ENCODE results near the gene PSPN.
"Not testable (repeated sequence)": the region's sequence is repeated elsewhere in the genome, so short reads cannot be mapped to it uniquely, and the experiment has no call there.

Gene PSPN

GRCh38 chr19:6373096-6373812 is 2.5 kb downstream of the PSPN start:
- DNase-seq: peak; percentile 97

DNA sequence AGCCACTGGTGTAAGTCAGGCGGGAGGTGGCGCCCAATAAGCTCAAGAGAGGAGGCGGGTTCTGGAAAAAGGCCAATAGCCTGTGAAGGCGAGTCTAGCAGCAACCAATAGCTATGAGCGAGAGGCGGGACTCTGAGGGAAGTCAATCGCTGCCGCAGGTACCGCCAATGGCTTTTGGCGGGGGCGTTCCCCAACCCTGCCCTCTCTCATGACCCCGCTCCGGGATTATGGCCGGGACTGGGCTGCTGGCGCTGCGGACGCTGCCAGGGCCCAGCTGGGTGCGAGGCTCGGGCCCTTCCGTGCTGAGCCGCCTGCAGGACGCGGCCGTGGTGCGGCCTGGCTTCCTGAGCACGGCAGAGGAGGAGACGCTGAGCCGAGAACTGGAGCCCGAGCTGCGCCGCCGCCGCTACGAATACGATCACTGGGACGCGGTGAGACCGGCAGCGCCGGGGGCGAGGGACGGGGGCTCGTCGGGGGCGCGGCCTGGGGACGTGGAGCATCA is 3.1 kb downstream of the PSPN start, which contains the start of gene ALKBH7:
TSS of gene ALKBH7 (plus strand) at position 201 of the 502 bp plus-strand sequence. CDS start at position 228, 27 bp downstream.
- DNase-seq: peak; percentile 100

DNA sequence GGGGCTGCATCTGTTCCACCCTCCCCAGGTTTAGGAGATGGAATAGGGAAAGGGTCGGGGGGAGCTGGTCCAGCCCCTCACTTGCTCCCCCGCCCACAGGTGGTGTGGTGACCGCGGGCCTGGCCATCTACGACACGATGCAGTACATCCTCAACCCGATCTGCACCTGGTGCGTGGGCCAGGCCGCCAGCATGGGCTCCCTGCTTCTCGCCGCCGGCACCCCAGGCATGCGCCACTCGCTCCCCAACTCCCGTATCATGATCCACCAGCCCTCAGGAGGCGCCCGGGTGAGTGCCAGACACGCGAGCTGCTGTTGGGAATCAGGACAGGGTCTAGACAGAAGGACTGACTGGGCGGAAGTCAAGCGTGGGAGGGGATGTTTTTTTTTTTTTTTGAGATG is 11.4 kb downstream of the PSPN start:
- no peak for DNase-seq

GRCh38 chr19:6362351-6362801 is 13.4 kb downstream of the PSPN start:
- DNase-seq: no peak

DNA sequence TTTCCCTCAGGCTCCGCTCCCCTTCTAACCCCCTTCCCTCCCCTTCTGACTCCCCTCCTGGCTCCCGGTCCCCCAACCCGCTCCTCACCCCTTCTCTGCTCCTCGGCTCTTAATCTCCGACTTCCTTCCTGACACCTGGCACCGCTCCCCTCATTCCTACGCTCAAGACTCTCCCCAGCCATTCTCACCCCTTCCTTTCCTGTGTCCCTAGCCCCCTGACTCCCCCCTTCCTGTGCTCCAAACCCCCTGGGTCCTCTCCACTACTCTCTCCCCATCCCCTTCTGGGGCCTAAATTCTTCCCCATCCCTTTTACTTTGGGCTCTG is 13.7 kb downstream of the PSPN start:
- no peak for DNase-seq

DNA sequence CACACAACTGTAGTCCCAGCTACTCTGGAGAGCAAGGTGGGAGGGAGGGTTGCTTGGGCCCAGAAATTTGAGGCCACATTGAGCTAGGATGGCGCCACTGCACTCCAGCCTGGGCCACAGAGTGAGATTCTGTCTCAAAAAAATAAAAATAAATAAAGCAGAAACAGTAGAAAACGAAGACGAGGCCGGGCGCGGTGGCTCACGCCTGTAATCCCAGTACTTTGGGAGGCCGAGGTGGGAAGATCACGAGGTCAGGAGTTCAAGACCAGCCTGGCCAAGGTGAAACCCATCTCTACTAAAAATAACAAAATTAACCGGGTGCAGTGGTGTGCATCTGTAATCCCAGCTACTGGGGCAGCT is 14.9 kb downstream of the PSPN start:
- DNase-seq: not testable (repeated sequence)

DNA sequence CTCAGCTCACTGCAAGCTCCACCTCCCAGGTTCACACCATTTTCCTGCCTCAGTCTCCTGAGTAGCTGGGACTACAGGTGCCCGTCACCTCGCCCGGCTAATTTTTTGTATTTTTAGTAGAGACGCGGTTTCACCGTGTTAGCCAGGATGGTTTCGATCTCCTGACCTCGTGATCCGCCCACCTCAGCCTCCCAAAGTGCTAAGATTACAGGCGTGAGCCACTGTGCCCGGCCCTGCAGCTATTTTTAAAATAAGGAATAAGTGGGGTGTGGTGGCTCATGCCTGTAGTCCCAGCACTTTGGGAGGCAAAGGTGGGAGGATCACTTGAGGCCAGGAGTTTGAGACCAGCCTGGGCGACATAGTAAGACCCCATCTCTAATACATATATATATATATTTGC is 15.3 kb downstream of the PSPN start:
- not testable (repeated sequence) for DNase-seq

- DNase-seq: no peak
These were observed 16.0 kb downstream of the PSPN start for GRCh38 chr19:6359568-6360341.

- DNase-seq: no peak
These were observed 17.7 kb downstream of the PSPN start for GRCh38 chr19:6358003-6358402.

DNA sequence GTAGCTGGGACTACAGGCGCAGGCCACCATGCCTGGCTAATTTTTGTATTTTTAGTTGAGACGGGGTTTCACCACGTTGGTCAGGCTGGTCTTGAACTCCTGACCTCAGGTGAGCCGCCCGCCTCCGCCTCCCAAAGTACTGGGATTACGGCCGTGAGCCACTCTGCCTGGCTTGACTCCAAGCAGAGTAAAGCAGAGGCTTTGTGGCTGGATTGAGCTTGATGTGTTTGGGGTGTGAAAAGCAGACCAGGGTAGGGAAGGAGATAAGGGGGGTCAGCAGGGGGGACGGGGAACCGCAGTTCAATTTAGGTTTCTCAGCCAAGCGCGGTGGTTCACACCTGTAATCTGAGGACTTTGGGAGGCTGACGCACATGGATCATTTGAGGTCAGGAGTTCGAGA is 18.6 kb downstream of the PSPN start:
- no peak for DNase-seq

DNA sequence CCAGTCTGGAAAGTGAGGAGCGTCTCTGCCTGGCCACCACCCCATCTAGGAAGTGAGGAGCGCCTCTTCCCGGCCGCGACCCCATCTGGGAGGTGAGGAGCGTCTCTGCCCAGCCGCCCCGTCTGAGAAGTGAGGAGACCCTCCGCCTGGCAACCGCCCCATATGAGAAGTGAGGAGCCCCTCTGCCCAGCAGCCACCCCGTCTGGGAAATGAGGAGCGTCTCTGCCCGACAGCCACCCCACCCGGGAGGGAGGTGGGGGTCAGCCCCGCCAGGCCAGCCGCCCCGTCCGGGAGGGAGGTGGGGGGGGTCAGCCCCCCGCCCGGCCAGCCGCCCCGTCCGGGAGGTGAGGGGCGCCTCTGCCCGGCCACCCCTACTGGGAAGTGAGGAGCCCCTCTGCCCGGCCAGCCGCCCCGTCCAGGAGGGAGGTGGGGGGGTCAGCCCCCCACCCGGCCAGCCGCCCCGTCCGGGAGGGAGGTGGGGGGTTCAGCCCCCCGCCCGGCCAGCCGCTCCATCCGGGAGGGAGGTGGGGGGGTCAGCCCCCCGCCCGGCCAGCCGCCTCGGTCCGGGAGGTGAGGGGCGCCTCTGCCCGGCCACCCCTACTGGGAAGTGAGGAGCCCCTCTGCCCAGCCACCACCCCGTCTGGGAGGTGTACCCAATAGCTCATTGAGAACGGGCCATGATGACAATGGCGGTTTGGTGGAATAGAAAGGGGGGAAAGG is 20.3 kb downstream of the PSPN start:
- DNase-seq: not testable (repeated sequence)

DNA sequence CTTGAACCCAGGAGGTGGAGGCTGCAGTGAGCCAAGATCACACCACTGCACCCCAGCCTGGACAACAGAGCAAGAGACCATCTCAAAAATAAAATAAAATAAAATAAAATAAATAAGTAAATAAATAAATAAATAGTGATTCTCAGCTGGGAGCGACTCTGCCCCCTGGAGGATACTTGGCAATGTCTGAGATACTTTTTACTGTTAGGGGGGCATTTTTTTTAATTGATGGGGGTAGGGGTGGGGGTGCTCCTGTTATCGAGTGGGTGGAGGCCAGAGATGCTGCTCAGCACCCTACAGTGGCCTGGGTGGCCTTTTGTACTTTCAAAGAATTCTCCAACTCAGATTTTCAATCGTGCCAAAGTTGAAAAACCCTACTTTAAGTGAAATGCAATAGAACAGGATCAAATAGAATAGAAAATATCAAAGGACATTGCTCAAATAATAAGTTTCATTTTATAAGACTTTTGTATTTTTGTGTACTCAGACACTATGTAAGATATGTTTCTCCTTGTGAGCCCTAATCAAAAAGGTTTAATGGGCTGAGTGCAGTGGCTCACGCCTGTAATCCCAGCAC is 21.5 kb downstream of the PSPN start:
- DNase-seq: no peak

- no peak for DNase-seq
These were observed 23.2 kb downstream of the PSPN start for GRCh38 chr19:6352381-6353165.

DNA sequence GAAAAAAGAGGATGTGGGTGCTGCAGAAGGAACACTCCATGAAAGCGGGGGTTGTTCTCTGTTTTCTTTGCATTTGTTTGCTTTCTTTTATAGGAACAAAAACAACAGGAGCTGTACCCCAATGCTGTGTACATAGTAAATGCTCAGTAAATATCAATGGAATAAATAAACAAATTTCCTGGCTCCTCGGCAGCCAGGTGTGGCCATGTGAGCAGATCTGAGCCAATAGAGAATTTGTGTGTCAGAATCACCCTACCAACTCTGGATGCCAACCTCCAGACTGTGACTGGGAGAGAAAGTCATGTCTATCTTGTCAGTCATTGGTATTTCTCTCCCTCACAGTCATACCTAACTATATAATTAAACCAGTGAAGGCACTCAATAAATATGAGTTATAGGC is 25.0 kb downstream of the PSPN start:
- DNase-seq: no peak

GRCh38 chr19:6349271-6349670 is 26.5 kb downstream of the PSPN start:
- not testable (repeated sequence) for DNase-seq

DNA sequence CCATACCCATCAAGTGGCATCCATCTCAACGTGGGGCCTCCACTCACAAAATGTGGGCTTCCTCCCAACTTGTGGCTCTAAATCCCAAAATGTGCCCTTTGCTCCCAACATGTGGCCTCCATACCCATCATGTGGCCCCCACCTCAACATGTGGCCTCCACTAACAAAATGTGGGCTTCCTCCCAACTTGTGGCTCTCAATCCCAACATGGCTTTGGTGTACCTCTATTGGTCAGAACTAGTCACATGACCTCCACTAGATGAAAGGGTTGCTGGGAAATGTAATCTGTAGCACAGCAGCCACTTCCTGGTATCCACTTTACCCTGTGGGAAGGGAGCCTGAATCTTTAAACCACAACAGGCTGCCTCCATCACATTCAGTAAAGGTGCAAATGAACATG is 32.3 kb downstream of the PSPN start:
- DNase-seq: no peak

DNA sequence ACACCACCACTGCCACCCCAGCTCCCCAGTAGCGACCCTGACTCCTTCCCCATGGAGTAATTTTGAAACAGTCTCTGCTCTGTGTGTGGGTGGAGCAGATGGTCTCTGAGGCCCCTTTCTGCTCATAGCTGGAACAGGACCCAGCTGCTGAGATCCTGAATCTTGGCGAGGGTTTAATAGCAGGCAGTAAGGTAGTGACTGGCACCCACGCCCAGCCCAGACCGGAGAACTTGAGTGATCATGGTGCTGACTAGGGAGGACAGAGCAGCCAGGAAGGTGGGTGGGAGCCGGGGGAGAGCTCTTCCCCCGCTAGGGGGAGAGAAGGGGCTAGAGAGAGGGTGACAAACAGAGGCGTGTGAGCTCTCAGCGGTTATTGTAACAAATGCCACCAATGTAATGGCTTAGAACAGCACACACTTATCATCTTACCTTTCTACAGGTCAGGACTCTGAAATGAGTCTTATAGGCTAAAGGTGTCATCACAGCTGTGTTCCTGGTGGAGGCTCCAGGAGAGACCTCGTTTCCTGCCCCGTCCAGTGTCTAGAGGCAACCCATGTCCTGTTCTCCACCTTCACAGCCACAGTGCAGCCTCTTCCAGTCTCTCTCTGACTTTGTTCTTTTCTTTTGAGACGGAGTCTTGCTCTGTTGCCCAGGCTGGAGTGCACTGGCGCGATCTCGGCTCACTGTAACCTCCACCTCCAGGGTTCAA is 35.1 kb downstream of the PSPN start:
- DNase-seq: no peak

DNA sequence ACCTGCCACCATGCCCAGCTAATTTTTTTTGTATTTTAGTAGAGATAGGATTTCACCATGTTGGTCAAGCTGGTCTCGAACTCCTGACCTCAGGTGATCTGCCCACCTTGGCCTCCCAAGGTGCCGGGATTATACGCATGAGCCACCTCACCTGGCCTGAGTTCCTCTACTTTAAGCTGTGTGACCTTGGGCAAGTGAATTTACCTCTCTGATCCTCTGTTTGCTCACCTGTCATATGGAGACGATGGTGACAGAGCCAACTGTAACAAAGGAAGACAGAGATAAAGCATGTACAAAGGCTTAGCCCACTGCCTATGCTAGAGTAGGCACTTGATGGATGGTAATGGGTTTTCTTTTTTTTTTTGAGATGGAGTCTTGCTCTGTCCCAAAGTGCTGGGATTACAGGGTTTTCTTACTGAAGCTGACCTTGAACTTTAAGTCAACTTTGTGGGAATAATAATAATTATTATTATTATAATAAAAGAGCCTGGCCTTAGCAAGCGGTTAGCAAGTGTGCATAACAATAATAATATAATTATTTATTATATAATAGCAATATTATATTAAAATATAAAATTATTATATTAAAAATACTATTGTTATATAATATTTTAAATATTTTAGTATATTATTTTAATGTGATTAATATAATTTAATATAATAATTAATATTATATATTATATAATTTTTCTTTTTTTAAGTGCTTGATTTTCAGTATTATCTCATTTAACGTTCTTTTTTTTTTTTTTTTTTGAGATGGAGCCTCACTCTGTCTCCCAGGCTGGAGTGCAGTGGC is 41.0 kb downstream of the PSPN start:
- DNase-seq: no peak

DNA sequence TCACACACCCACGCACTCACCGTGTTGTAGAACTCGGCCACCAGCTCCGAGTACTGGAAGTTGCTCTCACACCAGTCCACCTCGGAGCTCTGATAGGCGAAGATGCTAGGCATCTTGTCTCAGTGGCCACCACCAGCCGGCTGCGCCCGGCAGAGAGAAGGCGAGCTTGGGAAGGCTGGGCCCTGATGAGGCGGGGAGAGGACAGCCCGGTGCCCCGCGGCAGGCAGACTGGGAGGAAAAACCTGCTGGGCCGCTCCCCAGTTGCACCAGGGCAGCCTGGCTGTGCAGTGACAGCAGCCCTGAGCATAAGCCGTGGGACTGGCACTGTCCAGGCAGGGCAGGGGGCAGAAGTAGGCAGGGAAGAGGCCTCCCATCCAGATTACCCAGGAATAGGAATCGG is 42.3 kb downstream of the PSPN start, which contains the start of gene ACER1:
TSS of gene ACER1 (minus strand) at position 174 of the 400 bp plus-strand sequence. CDS start at position 113, 61 bp downstream.
- DNase-seq: no peak

DNA sequence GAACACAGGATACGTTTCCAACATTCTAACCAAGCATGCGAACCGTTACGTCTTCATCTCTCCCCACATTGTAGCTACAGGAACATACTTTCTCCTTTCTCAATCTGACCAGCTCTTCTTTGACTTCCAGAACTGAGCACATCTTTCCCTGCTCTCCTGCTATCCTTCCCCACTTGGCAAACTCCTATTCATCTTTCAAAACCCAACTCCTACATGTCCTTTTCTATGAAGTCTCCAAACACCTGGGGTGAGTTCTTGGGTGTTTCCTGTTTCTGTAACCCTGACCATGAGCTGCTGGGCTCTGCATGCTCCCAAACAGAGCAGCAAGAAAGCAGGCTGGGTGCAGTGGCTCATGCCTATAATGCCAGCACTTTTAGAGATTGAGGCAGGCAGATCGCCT is 48.9 kb downstream of the PSPN start:
- DNase-seq: no peak

DNA sequence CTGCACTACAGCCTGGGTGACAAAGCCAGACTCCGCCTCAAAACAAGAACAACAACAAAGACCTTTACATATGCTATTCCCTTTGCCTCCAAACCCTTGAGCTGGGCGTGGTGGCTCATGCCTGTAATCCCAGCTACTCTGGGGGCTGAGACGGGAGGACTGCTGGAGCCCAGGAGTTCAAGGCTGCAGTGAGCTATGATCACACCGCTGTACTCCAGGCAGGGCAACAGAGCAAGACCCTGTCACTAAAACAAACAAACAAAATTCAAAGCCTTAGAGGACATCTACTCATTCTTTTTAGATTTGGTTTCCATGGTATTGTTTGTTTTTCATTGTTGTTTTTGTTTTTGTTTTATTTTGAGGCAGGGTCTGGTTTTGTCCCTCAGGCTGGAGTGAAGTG is 50.1 kb downstream of the PSPN start:
- DNase-seq: no peak

Data from COR-L47 (cell line).